Measurements from ENCODE around the gene BARX2. TPM values are rescaled to one million over a fixed set of nuclear protein-coding genes. Genes with fewer than 3 reads are reported as not detected.

Gene BARX2
- total RNA-seq, 1 experiment from 2014 or later, result 0.47 TPM

DNA sequence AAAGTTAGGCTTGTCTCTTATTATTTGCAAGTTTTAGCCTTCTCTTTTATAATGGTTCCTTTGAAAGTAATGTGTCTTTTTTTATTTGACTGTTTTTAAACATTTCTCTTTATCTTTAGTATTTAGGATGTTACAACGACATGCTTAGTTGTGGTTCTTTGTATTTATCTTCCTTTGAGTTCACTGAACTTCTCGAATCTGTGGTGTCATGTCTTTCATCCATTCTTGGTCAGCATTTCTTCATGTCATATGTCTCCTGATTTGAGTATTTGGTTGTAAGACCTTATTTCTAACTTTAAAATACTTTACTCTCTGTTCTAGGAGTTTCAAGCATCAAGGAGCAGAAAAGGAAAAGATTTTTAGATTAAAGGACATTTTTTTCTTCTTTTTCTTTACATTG lies 15.9 kb upstream of the BARX2 start:
- peaks cover 5% of the 10 kb centered on the region; the same call in 1 of the 2 replicates for H3K4me1 ChIP-seq (ENCODE audit: insufficient read depth, low read length)
- ChIA-PET POLR2A (ENCODE audit: unreplicated experiment) (no interaction called here), CTCF (no interaction called here)
- H3K27me3 ChIP-seq (ENCODE audit: low read length), result peaks cover 15% of the 10 kb centered on the region; the same call in 1 of the 2 replicates
- no TSS peak for BruUV-seq (replicated peaks)
- no peak overlapping the region for H3K4me2 ChIP-seq (ENCODE audit: low read length)
- ATAC-seq (no peak), DNase-seq (no peak)
- H3F3A ChIP-seq (ENCODE audit: low read length, unreplicated experiment), result no peaks in the 10 kb centered on the region
- H3K4me3 ChIP-seq (ENCODE audit: low read length), result no peak overlapping the region
- H3K79me2 ChIP-seq (ENCODE audit: low read length), result no peaks in the 10 kb centered on the region
- intact Hi-C loops (cut with micrococcal nuclease), result loop anchor here (5.0 kb wide), 1 partner anchor 338 kb away; no protein-coding TSS in a partner anchor
- TF ChIP-seq EZH2phosphoT487 (IDR thresholded peaks at IDR 0.05; ENCODE audit: borderline replicate concordance, low read length), result no peak
- TF ChIP-seq, protein P1, sequence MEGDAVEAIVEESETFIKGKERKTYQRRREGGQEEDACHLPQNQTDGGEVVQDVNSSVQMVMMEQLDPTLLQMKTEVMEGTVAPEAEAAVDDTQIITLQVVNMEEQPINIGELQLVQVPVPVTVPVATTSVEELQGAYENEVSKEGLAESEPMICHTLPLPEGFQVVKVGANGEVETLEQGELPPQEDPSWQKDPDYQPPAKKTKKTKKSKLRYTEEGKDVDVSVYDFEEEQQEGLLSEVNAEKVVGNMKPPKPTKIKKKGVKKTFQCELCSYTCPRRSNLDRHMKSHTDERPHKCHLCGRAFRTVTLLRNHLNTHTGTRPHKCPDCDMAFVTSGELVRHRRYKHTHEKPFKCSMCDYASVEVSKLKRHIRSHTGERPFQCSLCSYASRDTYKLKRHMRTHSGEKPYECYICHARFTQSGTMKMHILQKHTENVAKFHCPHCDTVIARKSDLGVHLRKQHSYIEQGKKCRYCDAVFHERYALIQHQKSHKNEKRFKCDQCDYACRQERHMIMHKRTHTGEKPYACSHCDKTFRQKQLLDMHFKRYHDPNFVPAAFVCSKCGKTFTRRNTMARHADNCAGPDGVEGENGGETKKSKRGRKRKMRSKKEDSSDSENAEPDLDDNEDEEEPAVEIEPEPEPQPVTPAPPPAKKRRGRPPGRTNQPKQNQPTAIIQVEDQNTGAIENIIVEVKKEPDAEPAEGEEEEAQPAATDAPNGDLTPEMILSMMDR (conservative IDR thresholded peaks at IDR 0.05; ENCODE audit: low read depth, low read length), result no peak
- no peak for TF ChIP-seq EZH2 (IDR thresholded peaks at IDR 0.05; ENCODE audit: low read length, unreplicated experiment)
- H3K9me2 ChIP-seq (replicated peaks; ENCODE audit: low read length), result no peaks in the 10 kb centered on the region
- H3K9me3 ChIP-seq (ENCODE audit: low read length), result 0 out of 2 replicates have a peak, but pooled peaks cover 9% of the 10 kb centered on the region
- no peaks in the 10 kb centered on the region for H4K20me1 ChIP-seq (ENCODE audit: low read length)
- H3K9ac ChIP-seq (ENCODE audit: low read length), result no peak overlapping the region
- H3K27ac ChIP-seq (ENCODE audit: low read length), result no peak overlapping the region
- H3K36me3 ChIP-seq (ENCODE audit: low read depth, low read length), result no peaks in the 10 kb centered on the region
- no peak overlapping the region for H2AFZ ChIP-seq (ENCODE audit: low read length)

DNA sequence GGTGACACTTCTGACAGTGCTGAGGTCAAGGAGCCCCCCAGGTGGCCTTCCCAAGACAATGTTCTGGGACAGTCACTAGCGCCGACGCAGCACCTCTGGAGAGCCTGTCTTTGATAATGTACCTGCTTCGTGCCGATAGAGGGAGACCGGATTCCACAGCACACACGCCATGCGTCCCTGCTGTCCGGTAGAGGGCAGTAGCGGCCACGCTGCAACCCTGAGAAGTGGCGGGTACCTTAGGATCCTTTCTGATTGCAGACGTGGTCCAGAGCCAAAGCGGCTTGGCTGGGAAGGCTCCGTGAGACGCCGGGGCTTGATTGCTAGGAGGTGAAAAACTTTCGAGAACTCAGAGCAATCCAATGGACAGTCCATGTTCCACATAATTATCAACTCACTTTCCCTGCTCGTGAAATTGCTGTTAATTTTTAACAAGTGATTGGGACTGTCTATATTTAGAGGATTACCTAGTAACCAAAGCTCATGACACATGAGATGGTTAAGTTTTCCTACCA lies 11.4 kb upstream of the BARX2 start:
- Histone ChIP-seq H3K27me3 (ENCODE audit: low read length) (peaks cover 26% of the 10 kb centered on the region; the same call in 1 of the 2 replicates), H3K36me3 (ENCODE audit: low read depth, low read length) (no peaks in the 10 kb centered on the region), H3K9ac (ENCODE audit: low read length) (no peak overlapping the region), H3K79me2 (ENCODE audit: low read length) (no peaks in the 10 kb centered on the region), H3K9me2 (replicated peaks; ENCODE audit: low read length) (no peaks in the 10 kb centered on the region), H3K4me3 (ENCODE audit: low read length) (peak overlapping the region; percentile 33; the same call in 1 of the 2 replicates), H3K4me2 (ENCODE audit: low read length) (peak overlapping the region; percentile 71), H3F3A (ENCODE audit: low read length, unreplicated experiment) (peaks cover 4% of the 10 kb centered on the region), H3K27ac (ENCODE audit: low read length) (no peak overlapping the region), H4K20me1 (ENCODE audit: low read length) (no peaks in the 10 kb centered on the region), H3K4me1 (ENCODE audit: insufficient read depth, low read length) (peaks cover 31% of the 10 kb centered on the region), H3K9me3 (ENCODE audit: low read length) (0 out of 2 replicates have a peak, but pooled peaks cover 9% of the 10 kb centered on the region), H2AFZ (ENCODE audit: low read length) (peak overlapping the region; percentile 54)
- intact Hi-C loops (cut with micrococcal nuclease), result loop anchor here (1.0 to 5.0 kb wide), 3 partner anchors 289 to 387 kb away; no protein-coding TSS in a partner anchor
- ATAC-seq, result peak; percentile 90
- TF ChIP-seq EZH2phosphoT487 (IDR thresholded peaks at IDR 0.05; ENCODE audit: borderline replicate concordance, low read length) (no peak), EZH2 (IDR thresholded peaks at IDR 0.05; ENCODE audit: low read length, unreplicated experiment) (no peak)
- TF ChIP-seq, protein P1 (conservative IDR thresholded peaks at IDR 0.05; ENCODE audit: low read depth, low read length), result peak; percentile 100
- CTCF ChIA-PET, result interaction anchor here (0.5 to 1.6 kb wide), 5 partner anchors 12 to 386 kb away, joined by 3 to 9 read pairs (median 4); partner anchors contain the start of gene BARX2
- POLR2A ChIA-PET (ENCODE audit: unreplicated experiment), result no interaction called here
- BruUV-seq (replicated peaks), result no TSS peak
- peak; percentile 96 for DNase-seq

DNA sequence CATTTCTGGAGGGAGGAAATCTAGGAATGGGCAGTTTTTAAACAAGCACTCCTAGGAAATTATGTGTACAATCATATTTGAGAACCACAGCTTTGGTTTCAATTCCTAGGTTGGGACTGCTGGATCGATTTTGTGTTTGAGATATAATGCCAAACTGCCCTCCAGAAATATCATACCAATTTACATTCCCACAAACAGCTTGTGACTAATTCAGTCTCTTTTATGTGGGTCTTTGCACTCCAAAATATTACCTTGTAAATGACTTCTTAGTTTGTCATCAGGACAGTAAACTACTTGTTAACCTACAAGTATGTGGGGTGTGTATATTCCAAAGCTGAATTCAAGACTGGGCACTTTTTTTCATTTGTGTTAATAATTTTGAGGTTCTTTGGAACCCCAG lies 9.8 kb upstream of the BARX2 start:
- H3K9me2 ChIP-seq (replicated peaks; ENCODE audit: low read length), result no peaks in the 10 kb centered on the region
- H3F3A ChIP-seq (ENCODE audit: low read length, unreplicated experiment), result peaks cover 4% of the 10 kb centered on the region
- H3K27ac ChIP-seq (ENCODE audit: low read length), result peak overlapping the region; percentile 26
- no peak overlapping the region for H3K9ac ChIP-seq (ENCODE audit: low read length)
- H3K4me2 ChIP-seq (ENCODE audit: low read length), result peak overlapping the region; percentile 66
- H3K4me3 ChIP-seq (ENCODE audit: low read length), result peak overlapping the region; percentile 4; the same call in 1 of the 2 replicates
- no peak overlapping the region for H2AFZ ChIP-seq (ENCODE audit: low read length)
- ChIA-PET POLR2A (ENCODE audit: unreplicated experiment) (interaction anchor here (0.6 kb wide), 1 partner anchor 297 kb away, joined by 4 read pairs; no protein-coding TSS in a partner anchor), CTCF (interaction anchor here (1.0 to 1.5 kb wide), 3 partner anchors 10 to 385 kb away, joined by 3 to 5 read pairs (median 4); partner anchors contain the start of gene BARX2)
- no peaks in the 10 kb centered on the region for H4K20me1 ChIP-seq (ENCODE audit: low read length)
- H3K36me3 ChIP-seq (ENCODE audit: low read depth, low read length), result no peaks in the 10 kb centered on the region
- H3K27me3 ChIP-seq (ENCODE audit: low read length), result peaks cover 39% of the 10 kb centered on the region
- intact Hi-C loops (cut with micrococcal nuclease), result loop anchor here (2.0 to 5.0 kb wide), 3 partner anchors 277 to 486 kb away; no protein-coding TSS in a partner anchor
- DNase-seq (peak; percentile 96), ATAC-seq (peak; percentile 77)
- no peaks in the 10 kb centered on the region for H3K79me2 ChIP-seq (ENCODE audit: low read length)
- no peaks in the 10 kb centered on the region for H3K9me3 ChIP-seq (ENCODE audit: low read length)
- TF ChIP-seq EZH2phosphoT487 (IDR thresholded peaks at IDR 0.05; ENCODE audit: borderline replicate concordance, low read length), result no peak
- no peak for TF ChIP-seq EZH2 (IDR thresholded peaks at IDR 0.05; ENCODE audit: low read length, unreplicated experiment)
- TF ChIP-seq, protein P1 (conservative IDR thresholded peaks at IDR 0.05; ENCODE audit: low read depth, low read length), result no peak
- no TSS peak for BruUV-seq (replicated peaks)
- H3K4me1 ChIP-seq (ENCODE audit: insufficient read depth, low read length), result peaks cover 34% of the 10 kb centered on the region

Measured in PC-3 (cell line).